Bladder microvascular endothelial cell (primary cell): Measurements from ENCODE around the gene KRTAP3-3. TPM values are rescaled to one million over a fixed set of nuclear protein-coding genes. Genes with fewer than 3 reads are reported as not detected.

Source experiments
- total RNA-seq: library from RNA; depleted of rRNA; stranded (reverse); fragments of >200 nt; gene quantifications from 2 replicates; pipeline ENCODE4 v1.2.3, GENCODE V29; 2014

KRTAP3-3 gene
- total RNA-seq = not detected in 2 replicates

GRCh38 chr17:40993839-40994238 lies at the start of gene KRTAP3-3:
TSS of gene KRTAP3-3 (minus strand) at chr17:40994164. CDS start at chr17:40994097, 67 bp downstream.

GRCh38 chr17:41040783-41041571 lies 47.0 kb upstream of the KRTAP3-3 start, which contains the start of gene KRTAP1-1:
TSS of gene KRTAP1-1 (minus strand) at chr17:41041450. CDS start at chr17:41041397, 53 bp downstream.

GRCh38 chr17:41034346-41034935 lies 40.5 kb upstream of the KRTAP3-3 start, which contains the start of gene KRTAP1-3:
TSS of gene KRTAP1-3 (minus strand) at chr17:41034874. CDS start at chr17:41034821, 53 bp downstream.

DNA sequence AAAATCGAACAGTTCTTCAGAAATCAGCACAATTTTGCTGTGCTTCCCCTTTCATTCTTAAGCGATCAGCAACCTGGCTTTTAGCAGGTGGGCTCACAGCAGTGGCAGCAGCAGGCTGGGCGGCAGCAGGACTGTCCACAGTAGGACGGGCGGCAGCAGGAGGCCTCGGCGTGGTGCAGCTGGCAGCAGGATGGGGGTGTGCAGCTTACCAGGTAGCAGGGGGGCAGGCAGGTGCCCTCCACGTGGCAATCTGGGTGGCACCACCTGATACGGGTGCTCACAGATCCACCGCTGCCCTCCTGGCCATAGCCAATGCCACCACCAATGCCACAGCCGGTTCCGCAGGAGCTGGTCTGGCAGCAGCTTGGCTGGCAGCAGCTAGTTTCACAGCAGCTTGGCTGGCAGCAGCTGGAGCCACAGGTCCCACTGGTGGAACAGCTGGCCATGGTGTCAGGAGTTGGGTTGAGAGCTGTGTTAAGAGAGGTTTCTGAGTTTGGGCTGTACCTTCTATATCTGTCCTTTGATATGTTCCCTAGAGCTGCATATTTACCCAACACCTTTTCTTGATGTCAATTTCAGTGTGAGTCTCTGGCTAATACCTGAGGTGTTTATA lies 35.8 kb upstream of the KRTAP3-3 start, which contains the start of gene KRTAP1-4:
Gene KRTAP1-4 (minus strand): TSS at position 563 of the 613 bp plus-strand sequence. CDS start 117 bp downstream, at position 446.

GRCh38 chr17:41026715-41027471 lies 32.9 kb upstream of the KRTAP3-3 start, which contains the start of gene KRTAP1-5:
TSS of gene KRTAP1-5 (minus strand) at chr17:41027208. CDS start at chr17:41027155, 53 bp downstream.

DNA sequence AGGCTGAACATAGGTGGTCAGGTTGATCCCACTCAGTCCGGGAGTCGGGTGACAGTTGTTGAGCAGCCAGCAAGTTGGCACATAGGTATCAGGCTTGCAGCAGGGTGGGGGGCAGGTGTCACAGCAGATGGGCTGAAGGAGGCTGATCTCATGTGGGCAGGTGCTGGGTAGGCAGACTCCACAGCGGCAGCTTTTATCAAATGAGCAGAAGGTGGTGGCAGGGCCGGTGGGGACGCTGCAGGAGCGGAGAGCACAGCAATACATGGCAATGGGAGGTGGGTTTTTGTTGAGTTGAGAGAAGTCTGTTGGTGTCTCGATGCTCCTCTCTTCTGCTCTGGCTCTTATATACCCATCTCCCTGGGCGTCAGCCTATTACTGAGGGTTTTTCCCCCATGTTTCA lies 14.8 kb upstream of the KRTAP3-3 start, which contains the start of gene KRTAP3-1:
Gene KRTAP3-1 (minus strand): TSS at position 318 of the 400 bp plus-strand sequence. CDS start 54 bp downstream, at position 264.

GRCh38 chr17:40999563-40999962 lies 5.6 kb upstream of the KRTAP3-3 start, which contains the start of gene KRTAP3-2:
TSS of gene KRTAP3-2 (minus strand) at chr17:40999906. CDS start at chr17:40999853, 53 bp downstream.

GRCh38 chr17:40984226-40984625 lies 9.7 kb downstream of the KRTAP3-3 start, which contains the start of gene KRT40:
TSS of gene KRT40 (minus strand) at chr17:40984326. CDS start at chr17:40984273, 53 bp downstream.

GRCh38 chr17:40966848-40967247 lies 27.1 kb downstream of the KRTAP3-3 start, which contains the start of gene KRT39:
TSS of gene KRT39 (minus strand) at chr17:40966948. CDS start at chr17:40966856, 92 bp downstream.

Other genes starting within 250 kb of the KRTAP3-3 start
- gene KRT25, start 238.8 kb downstream of the KRTAP3-3 start, total RNA-seq = not detected in 2 replicates
- gene KRT26, start 222.0 kb downstream of the KRTAP3-3 start, total RNA-seq = not detected in 2 replicates
- gene KRT27, start 211.6 kb downstream of the KRTAP3-3 start, total RNA-seq = not detected in 2 replicates
- not detected in 2 replicates for gene KRT28, start 194.2 kb downstream of the KRTAP3-3 start, total RNA-seq
- 3.0 and 4.9 TPM in 2 replicates for gene KRT10, start 171.6 kb downstream of the KRTAP3-3 start, total RNA-seq
- gene KRT12, start 126.9 kb downstream of the KRTAP3-3 start, total RNA-seq = not detected in 2 replicates
- gene KRT20, start 108.9 kb downstream of the KRTAP3-3 start, total RNA-seq = not detected in 2 replicates
- gene KRT23, start 56.5 kb downstream of the KRTAP3-3 start, total RNA-seq = 1.1 TPM in 1 of 2 replicates, not detected in the other
- not detected in 2 replicates for gene KRT39, start 27.2 kb downstream of the KRTAP3-3 start, total RNA-seq
- not detected in 2 replicates for gene KRT40, start 9.8 kb downstream of the KRTAP3-3 start, total RNA-seq
- gene KRTAP3-2, start 5.7 kb upstream of the KRTAP3-3 start, total RNA-seq = 0.16 TPM in 1 of 2 replicates, not detected in the other
- gene KRTAP3-1, start 15.0 kb upstream of the KRTAP3-3 start, total RNA-seq = not detected in 2 replicates
- not detected in 2 replicates for gene KRTAP1-5, start 33.0 kb upstream of the KRTAP3-3 start, total RNA-seq
- gene KRTAP1-4, start 36.0 kb upstream of the KRTAP3-3 start, total RNA-seq = not detected in 2 replicates
- not detected in 2 replicates for gene KRTAP1-3, start 40.7 kb upstream of the KRTAP3-3 start, total RNA-seq
- not detected in 2 replicates for gene KRTAP1-1, start 47.3 kb upstream of the KRTAP3-3 start, total RNA-seq
- gene KRTAP2-1, start 53.2 kb upstream of the KRTAP3-3 start, total RNA-seq = not detected in 2 replicates
- gene KRTAP2-2, start 61.1 kb upstream of the KRTAP3-3 start, total RNA-seq = not detected in 2 replicates
- not detected in 2 replicates for gene KRTAP2-3, start 66.0 kb upstream of the KRTAP3-3 start, total RNA-seq
- not detected in 2 replicates for gene KRTAP2-4, start 71.7 kb upstream of the KRTAP3-3 start, total RNA-seq
- gene KRTAP4-7, start 90.0 kb upstream of the KRTAP3-3 start, total RNA-seq = not detected in 2 replicates
- not detected in 2 replicates for gene KRTAP4-8, start 104.0 kb upstream of the KRTAP3-3 start, total RNA-seq
- not detected in 2 replicates for gene KRTAP4-16, start 108.0 kb upstream of the KRTAP3-3 start, total RNA-seq
- gene KRTAP4-9, start 111.2 kb upstream of the KRTAP3-3 start, total RNA-seq = not detected in 2 replicates
- gene KRTAP4-11, start 124.2 kb upstream of the KRTAP3-3 start, total RNA-seq = not detected in 2 replicates
- gene KRTAP4-12, start 130.0 kb upstream of the KRTAP3-3 start, total RNA-seq = not detected in 2 replicates
- gene KRTAP4-6, start 146.4 kb upstream of the KRTAP3-3 start, total RNA-seq = not detected in 2 replicates
- gene KRTAP4-5, start 155.7 kb upstream of the KRTAP3-3 start, total RNA-seq = not detected in 2 replicates
- gene KRTAP4-4, start 166.6 kb upstream of the KRTAP3-3 start, total RNA-seq = not detected in 2 replicates
- not detected in 2 replicates for gene KRTAP4-3, start 174.1 kb upstream of the KRTAP3-3 start, total RNA-seq
- gene KRTAP4-2, start 184.1 kb upstream of the KRTAP3-3 start, total RNA-seq = not detected in 2 replicates
- not detected in 2 replicates for gene KRTAP4-1, start 190.7 kb upstream of the KRTAP3-3 start, total RNA-seq
- gene KRTAP9-1, start 195.7 kb upstream of the KRTAP3-3 start, total RNA-seq = not detected in 2 replicates
- gene KRTAP9-2, start 232.5 kb upstream of the KRTAP3-3 start, total RNA-seq = not detected in 2 replicates
- not detected in 2 replicates for gene KRTAP9-3, start 238.3 kb upstream of the KRTAP3-3 start, total RNA-seq
- gene KRTAP9-8, start 243.8 kb upstream of the KRTAP3-3 start, total RNA-seq = not detected in 2 replicates